Measurements from ENCODE around the gene TECPR2. TPM values are rescaled to one million over a fixed set of nuclear protein-coding genes. Genes with fewer than 3 reads are reported as not detected.
"Not testable (repeated sequence)": the region's sequence is repeated elsewhere in the genome, so short reads cannot be mapped to it uniquely, and the experiment has no call there.

The TECPR2 gene
- total and polyA plus RNA-seq, 2 donors, result 7.6 to 8.3 TPM

GRCh38 chr14:102539544-102540314, 177.0 kb downstream of the TECPR2 start:
- Histone ChIP-seq H3K27ac (ENCODE audit: low read depth in 1 of 2, low read length in 1 of 2) (no peak overlapping the region), H3K4me1 (ENCODE audit: control insufficient read depth in 2 of 2, insufficient read depth in 2 of 2, low read length in 2 of 2) (peaks cover 0 to 12% of the 10 kb centered on the region in 2 donors), H3K36me3 (ENCODE audit: control insufficient read depth in 2 of 2, insufficient read depth in 2 of 2, low read length in 1 of 2) (no peaks in the 10 kb centered on the region), H3K9me3 (ENCODE audit: control insufficient read depth in 2 of 2, insufficient read depth in 1 of 2, low read length in 1 of 2) (no peaks in the 10 kb centered on the region), H3K27me3 (ENCODE audit: control insufficient read depth in 2 of 2, insufficient read depth in 1 of 2, low read length in 1 of 2) (peaks cover 15 to 28% of the 10 kb centered on the region in 2 donors), H3K4me3 (ENCODE audit: low read length in 2 of 2) (no peak overlapping the region)
- no peak for DNase-seq (ENCODE audit: low read depth in 6 of 9, low spot score in 9 of 9)
- WGBS, result 83% methylated on average over 17 of the region's 17 CpGs

- no peak for DNase-seq (ENCODE audit: low read depth in 6 of 9, low spot score in 9 of 9)
- WGBS, result 83% methylated on average over 29 of the region's 29 CpGs
- Histone ChIP-seq H3K4me1 (ENCODE audit: control insufficient read depth in 2 of 2, insufficient read depth in 2 of 2, low read length in 2 of 2) (peaks cover 4 to 18% of the 10 kb centered on the region in 2 donors), H3K9me3 (ENCODE audit: control insufficient read depth in 2 of 2, insufficient read depth in 1 of 2, low read length in 1 of 2) (peaks cover 0 to 6% of the 10 kb centered on the region in 2 donors), H3K4me3 (ENCODE audit: low read length in 2 of 2) (no peak overlapping the region), H3K27ac (ENCODE audit: low read depth in 1 of 2, low read length in 1 of 2) (peak overlapping the region in 1 of 2 donors; percentile 50), H3K36me3 (ENCODE audit: control insufficient read depth in 2 of 2, insufficient read depth in 2 of 2, low read length in 1 of 2) (no peaks in the 10 kb centered on the region), H3K27me3 (ENCODE audit: control insufficient read depth in 2 of 2, insufficient read depth in 1 of 2, low read length in 1 of 2) (peaks cover 20 to 36% of the 10 kb centered on the region in 2 donors)
Observed at GRCh38 chr14:102540315-102541028, 177.7 kb downstream of the TECPR2 start.

GRCh38 chr14:102541029-102541491, 178.3 kb downstream of the TECPR2 start:
- not testable (repeated sequence) for H3K36me3 ChIP-seq (ENCODE audit: control insufficient read depth in 2 of 2, insufficient read depth in 2 of 2, low read length in 1 of 2); H3K27ac ChIP-seq (ENCODE audit: low read depth in 1 of 2, low read length in 1 of 2); H3K9me3 ChIP-seq (ENCODE audit: control insufficient read depth in 2 of 2, insufficient read depth in 1 of 2, low read length in 1 of 2); DNase-seq (ENCODE audit: low read depth in 6 of 9, low spot score in 9 of 9); H3K4me3 ChIP-seq (ENCODE audit: low read length in 2 of 2)
- H3K4me1 ChIP-seq (ENCODE audit: control insufficient read depth in 2 of 2, insufficient read depth in 2 of 2, low read length in 2 of 2), result peaks cover 4 to 23% of the 10 kb centered on the region in 2 donors
- H3K27me3 ChIP-seq (ENCODE audit: control insufficient read depth in 2 of 2, insufficient read depth in 1 of 2, low read length in 1 of 2), result peaks cover 25 to 41% of the 10 kb centered on the region in 2 donors
- WGBS, result 97% methylated on average over 14 of the region's 14 CpGs

- no peak for DNase-seq (ENCODE audit: low read depth in 6 of 9, low spot score in 9 of 9)
- peaks cover 0 to 8% of the 10 kb centered on the region in 2 donors for H3K9me3 ChIP-seq (ENCODE audit: control insufficient read depth in 2 of 2, insufficient read depth in 1 of 2, low read length in 1 of 2)
- no peak overlapping the region for H3K27ac ChIP-seq (ENCODE audit: low read depth in 1 of 2, low read length in 1 of 2)
- peaks cover 27 to 48% of the 10 kb centered on the region in 2 donors for H3K27me3 ChIP-seq (ENCODE audit: control insufficient read depth in 2 of 2, insufficient read depth in 1 of 2, low read length in 1 of 2)
- H3K36me3 ChIP-seq (ENCODE audit: control insufficient read depth in 2 of 2, insufficient read depth in 2 of 2, low read length in 1 of 2), result no peaks in the 10 kb centered on the region
- no peak overlapping the region for H3K4me3 ChIP-seq (ENCODE audit: low read length in 2 of 2)
- peaks cover 4 to 23% of the 10 kb centered on the region in 2 donors for H3K4me1 ChIP-seq (ENCODE audit: control insufficient read depth in 2 of 2, insufficient read depth in 2 of 2, low read length in 2 of 2)
- 92% methylated on average over 10 of the region's 10 CpGs for WGBS
Observed at GRCh38 chr14:102541771-102542170, 179.0 kb downstream of the TECPR2 start.

- H3K4me1 ChIP-seq (ENCODE audit: control insufficient read depth in 2 of 2, insufficient read depth in 2 of 2, low read length in 2 of 2), result peaks cover 4 to 23% of the 10 kb centered on the region in 2 donors
- no peak overlapping the region for H3K27ac ChIP-seq (ENCODE audit: low read depth in 1 of 2, low read length in 1 of 2)
Observed at GRCh38 chr14:102544046-102544746, 181.5 kb downstream of the TECPR2 start.

GRCh38 chr14:102544747-102545460, 182.2 kb downstream of the TECPR2 start:
- H3K4me3 ChIP-seq (ENCODE audit: low read length in 2 of 2), result peak overlapping the region in 1 of 2 donors; percentile 20
- DNase-seq (ENCODE audit: low read depth in 6 of 9, low spot score in 9 of 9), result no peak
- peaks cover 27 to 64% of the 10 kb centered on the region in 2 donors for H3K27me3 ChIP-seq (ENCODE audit: control insufficient read depth in 2 of 2, insufficient read depth in 1 of 2, low read length in 1 of 2)
- no peaks in the 10 kb centered on the region for H3K36me3 ChIP-seq (ENCODE audit: control insufficient read depth in 2 of 2, insufficient read depth in 2 of 2, low read length in 1 of 2)
- H3K4me1 ChIP-seq (ENCODE audit: control insufficient read depth in 2 of 2, insufficient read depth in 2 of 2, low read length in 2 of 2), result peaks cover 4 to 20% of the 10 kb centered on the region in 2 donors
- WGBS, result 8% methylated on average over 66 of the region's 66 CpGs
- no peak overlapping the region for H3K27ac ChIP-seq (ENCODE audit: low read depth in 1 of 2, low read length in 1 of 2)
- peaks cover 0 to 8% of the 10 kb centered on the region in 2 donors for H3K9me3 ChIP-seq (ENCODE audit: control insufficient read depth in 2 of 2, insufficient read depth in 1 of 2, low read length in 1 of 2)

More at GRCh38 chr14:102544046-102544746, 181.5 kb downstream of the TECPR2 start:
- H3K4me3 ChIP-seq (ENCODE audit: low read length in 2 of 2), result peak overlapping the region in 1 of 2 donors; percentile 20
- WGBS, result 26% methylated on average over 43 of the region's 43 CpGs
- peaks cover 0 to 8% of the 10 kb centered on the region in 2 donors for H3K9me3 ChIP-seq (ENCODE audit: control insufficient read depth in 2 of 2, insufficient read depth in 1 of 2, low read length in 1 of 2)
- no peaks in the 10 kb centered on the region for H3K36me3 ChIP-seq (ENCODE audit: control insufficient read depth in 2 of 2, insufficient read depth in 2 of 2, low read length in 1 of 2)
- peaks cover 27 to 64% of the 10 kb centered on the region in 2 donors for H3K27me3 ChIP-seq (ENCODE audit: control insufficient read depth in 2 of 2, insufficient read depth in 1 of 2, low read length in 1 of 2)
- DNase-seq (ENCODE audit: low read depth in 6 of 9, low spot score in 9 of 9), result no peak

GRCh38 chr14:102545461-102546265, 182.9 kb downstream of the TECPR2 start:
- WGBS, result 73% methylated on average over 29 of the region's 29 CpGs
- Histone ChIP-seq H3K27me3 (ENCODE audit: control insufficient read depth in 2 of 2, insufficient read depth in 1 of 2, low read length in 1 of 2) (peaks cover 27 to 64% of the 10 kb centered on the region in 2 donors), H3K4me1 (ENCODE audit: control insufficient read depth in 2 of 2, insufficient read depth in 2 of 2, low read length in 2 of 2) (peaks cover 4 to 15% of the 10 kb centered on the region in 2 donors)

More at GRCh38 chr14:102545461-102546265, 182.9 kb downstream of the TECPR2 start:
- H3K36me3 ChIP-seq (ENCODE audit: control insufficient read depth in 2 of 2, insufficient read depth in 2 of 2, low read length in 1 of 2), result no peaks in the 10 kb centered on the region
- H3K27ac ChIP-seq (ENCODE audit: low read depth in 1 of 2, low read length in 1 of 2), result no peak overlapping the region
- H3K9me3 ChIP-seq (ENCODE audit: control insufficient read depth in 2 of 2, insufficient read depth in 1 of 2, low read length in 1 of 2), result peaks cover 0 to 8% of the 10 kb centered on the region in 2 donors
- H3K4me3 ChIP-seq (ENCODE audit: low read length in 2 of 2), result no peak overlapping the region
- DNase-seq (ENCODE audit: low read depth in 6 of 9, low spot score in 9 of 9), result no peak
